HFF-Myc (cell line): ENCODE results near the gene CLRN1.

Source experiments
- DNase-seq: peaks from one replicate; pipeline ENCODE4 v3.0.0-alpha.2; 2011; ENCODE audit warnings: low read depth; ENCODE audit errors: extremely low read depth
- H3K4me3 ChIP-seq: replicated peaks from 2 replicates; pipeline ENCODE4 v1.5.1; 2011; ENCODE audit warnings: low read depth, mild to moderate bottlenecking, control low read depth, low read length
- CTCF ChIP-seq: IDR thresholded peaks from 2 replicates; pipeline ENCODE4 v1.5.1; 2012; ENCODE audit warnings: mild to moderate bottlenecking, low read depth, low read length, control low read depth; ENCODE audit errors: missing control alignments

Gene CLRN1

GRCh38 chr3:150972366-150973071, at the start of gene CLRN1:
CLRN1 (minus strand) TSS chr3:150972727; CDS start chr3:150972708, 19 bp downstream.
- H3K4me3 ChIP-seq = no peak within 1 kb of the TSS
- no peak for TF ChIP-seq CTCF
- no peak for DNase-seq

GRCh38 chr3:151016478-151016795, 43.9 kb upstream of the CLRN1 start:
- no peak for TF ChIP-seq CTCF
- DNase-seq = no peak
- H3K4me3 ChIP-seq = no peak overlapping the region

- TF ChIP-seq CTCF = no peak
- no peak for DNase-seq
- no peak overlapping the region for H3K4me3 ChIP-seq
These were observed 43.4 kb upstream of the CLRN1 start for GRCh38 chr3:151015767-151016477.

GRCh38 chr3:151015181-151015580, 42.7 kb upstream of the CLRN1 start:
- H3K4me3 ChIP-seq = no peak overlapping the region
- no peak for TF ChIP-seq CTCF
- DNase-seq = no peak

- DNase-seq = no peak
- H3K4me3 ChIP-seq = no peak overlapping the region
- TF ChIP-seq CTCF = no peak
These were observed 42.0 kb upstream of the CLRN1 start for GRCh38 chr3:151014501-151015018.

GRCh38 chr3:151012753-151013152, 40.2 kb upstream of the CLRN1 start:
- H3K4me3 ChIP-seq = no peak overlapping the region
- TF ChIP-seq CTCF = no peak
- DNase-seq = no peak
